ENCODE data around the gene TAGAP. TPM values are rescaled to one million over a fixed set of nuclear protein-coding genes. Genes with fewer than 3 reads are reported as not detected.

The TAGAP gene
- total and polyA plus RNA-seq, 2 of the 8 experiments (the other 6 are each of a cell fraction or from before 2014, with no cell fraction given) = not detected

DNA sequence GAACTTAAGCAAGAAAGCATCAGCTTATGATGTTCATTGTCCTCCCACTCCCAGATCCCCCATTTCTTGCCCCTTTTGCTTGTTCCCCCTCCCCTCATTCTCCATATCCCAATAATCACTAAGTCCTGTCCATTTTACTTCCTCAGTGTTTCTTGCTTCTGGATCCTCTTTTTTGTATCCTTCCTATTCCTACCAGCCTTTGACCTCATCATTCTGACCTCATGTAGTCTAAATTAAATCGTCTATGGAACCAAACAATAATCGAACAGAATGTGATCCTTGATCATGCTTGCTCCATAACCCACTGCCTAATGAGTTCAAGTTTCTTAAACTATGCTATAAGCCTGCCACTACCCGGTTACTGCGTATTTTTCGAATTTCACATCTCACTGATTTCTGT, 39.4 kb downstream of the TAGAP start:
- CTCF ChIA-PET (ENCODE audit: partially characterized antibody) = interaction anchor here (1.6 to 7.8 kb wide), 2 partner anchors 99 to 104 kb away, joined by 5 to 106 read pairs; no protein-coding TSS in a partner anchor
- no peak overlapping the region for H2BK20ac ChIP-seq (ENCODE audit: low read length)
- no peaks in the 10 kb centered on the region for H3K27me3 ChIP-seq (replicated peaks in 1 of 4; ENCODE audit: control insufficient read depth in 3 of 4, extremely low read depth in 1 of 4, insufficient read depth in 3 of 4, low read length in 3 of 4)
- no peak overlapping the region for H4K8ac ChIP-seq (ENCODE audit: extremely low read depth, insufficient read depth, low read length)
- H3K23ac ChIP-seq (ENCODE audit: insufficient read length) = no peak overlapping the region
- H2BK120ac ChIP-seq (replicated peaks; ENCODE audit: low read depth, low read length) = no peak overlapping the region
- no peak overlapping the region for H2AFZ ChIP-seq (ENCODE audit: low read length)
- H3K23me2 ChIP-seq (ENCODE audit: low read depth, low read length) = no peaks in the 10 kb centered on the region
- H3K4ac ChIP-seq (replicated peaks; ENCODE audit: insufficient read length, low read depth, low read length) = no peak overlapping the region
- no peak overlapping the region for H3K4me2 ChIP-seq (ENCODE audit: insufficient read depth in 1 of 2, low read depth in 2 of 2, low read length in 2 of 2)
- no peak overlapping the region for H3K9ac ChIP-seq (replicated peaks in 1 of 4; ENCODE audit: extremely low read depth in 1 of 4, low read depth in 3 of 4, low read length in 3 of 4)
- no peaks in the 10 kb centered on the region; a peak in 1 of 7 replicates for H3K4me1 ChIP-seq (replicated peaks in 1 of 4; ENCODE audit: control insufficient read depth in 3 of 4, insufficient read depth in 4 of 4, low read length in 3 of 4)
- no peak overlapping the region for H2BK12ac ChIP-seq (ENCODE audit: low read depth, low read length)
- no peaks in the 10 kb centered on the region for H3K79me1 ChIP-seq (ENCODE audit: low read depth, low read length)
- 94% methylated on average over 5 of the region's 5 CpGs; no CpG with 5 or more reads in 1 of the 2 experiments for WGBS, 2 experiments (ENCODE audit: extremely low coverage in 1 of 2, insufficient coverage in 1 of 2, insufficient read length in 1 of 2, insufficient replicate concordance in 2 of 2, low coverage in 1 of 2, low lambda C conversion rate in 2 of 2, missing lambda C conversion rate in 1 of 2)
- H3K79me2 ChIP-seq (ENCODE audit: control insufficient read depth in 1 of 2, insufficient read depth in 2 of 2, low read length in 2 of 2) = no peaks in the 10 kb centered on the region
- no peak overlapping the region for H2BK5ac ChIP-seq (ENCODE audit: low read depth, low read length)
- H4K5ac ChIP-seq (ENCODE audit: insufficient read length, low read depth, low read length) = no peak overlapping the region
- H3K36me3 ChIP-seq (ENCODE audit: control insufficient read depth in 2 of 4, insufficient read depth in 4 of 4, low read length in 3 of 4) = no peaks in the 10 kb centered on the region
- no peak overlapping the region for H4K91ac ChIP-seq (replicated peaks; ENCODE audit: insufficient read length, low read length)
- H3K18ac ChIP-seq (ENCODE audit: extremely low read depth, low read length) = no peak overlapping the region
- H4K20me1 ChIP-seq (replicated peaks in 1 of 2; ENCODE audit: control insufficient read depth in 1 of 2, insufficient read depth in 2 of 2, low read length in 2 of 2) = no peaks in the 10 kb centered on the region
- no peak for TF ChIP-seq SP4 (IDR thresholded peaks at IDR 0.05; ENCODE audit: low read length)
- no peak for TF ChIP-seq POU5F1 (IDR thresholded peaks at IDR 0.05; ENCODE audit: low read depth, low read length)
- no peak for TF ChIP-seq ZNF274 (IDR thresholded peaks at IDR 0.05; ENCODE audit: borderline replicate concordance, extremely low read depth, low read length)
- no peak for TF ChIP-seq TBP (IDR thresholded peaks at IDR 0.05; ENCODE audit: low read depth, low read length)
- no peak for TF ChIP-seq POLR2AphosphoS5 (IDR thresholded peaks at IDR 0.05; ENCODE audit: low read depth, low read length)
- TF ChIP-seq CHD2 (IDR thresholded peaks at IDR 0.05; ENCODE audit: low read length) = no peak
- TF ChIP-seq BRCA1 (IDR thresholded peaks at IDR 0.05; ENCODE audit: low read depth, low read length) = no peak
- TF ChIP-seq TAF7 (optimal IDR thresholded peaks at IDR 0.05; ENCODE audit: borderline replicate concordance, low read depth, low read length) = no peak
- TF ChIP-seq, protein P1, sequence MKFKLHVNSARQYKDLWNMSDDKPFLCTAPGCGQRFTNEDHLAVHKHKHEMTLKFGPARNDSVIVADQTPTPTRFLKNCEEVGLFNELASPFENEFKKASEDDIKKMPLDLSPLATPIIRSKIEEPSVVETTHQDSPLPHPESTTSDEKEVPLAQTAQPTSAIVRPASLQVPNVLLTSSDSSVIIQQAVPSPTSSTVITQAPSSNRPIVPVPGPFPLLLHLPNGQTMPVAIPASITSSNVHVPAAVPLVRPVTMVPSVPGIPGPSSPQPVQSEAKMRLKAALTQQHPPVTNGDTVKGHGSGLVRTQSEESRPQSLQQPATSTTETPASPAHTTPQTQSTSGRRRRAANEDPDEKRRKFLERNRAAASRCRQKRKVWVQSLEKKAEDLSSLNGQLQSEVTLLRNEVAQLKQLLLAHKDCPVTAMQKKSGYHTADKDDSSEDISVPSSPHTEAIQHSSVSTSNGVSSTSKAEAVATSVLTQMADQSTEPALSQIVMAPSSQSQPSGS (IDR thresholded peaks at IDR 0.05; ENCODE audit: low read length) = no peak
- TF ChIP-seq HDAC6 (IDR thresholded peaks at IDR 0.05; ENCODE audit: low read depth, low read length) = no peak
- no peak for TF ChIP-seq SP1 (IDR thresholded peaks at IDR 0.05; ENCODE audit: low read depth, low read length)
- TF ChIP-seq RXRA (IDR thresholded peaks at IDR 0.05; ENCODE audit: insufficient read depth, low read depth, low read length) = no peak
- H2BK15ac ChIP-seq (ENCODE audit: low read length) = no peak overlapping the region
- H3K14ac ChIP-seq (ENCODE audit: insufficient read length) = no peak overlapping the region
- H3K27ac ChIP-seq (ENCODE audit: low read depth, low read length) = no peak overlapping the region
- H2AK5ac ChIP-seq (ENCODE audit: low read depth, low read length) = no peak overlapping the region
- no peak overlapping the region for H3K56ac ChIP-seq (replicated peaks; ENCODE audit: insufficient read length, low read depth, low read length)
- POLR2A ChIA-PET (ENCODE audit: partially characterized antibody) = no interaction called here
- DNase-seq (ENCODE audit: low read depth in 1 of 2, low spot score in 2 of 2) = no peak
- no peak for FAIRE-seq
- H3K4me3 ChIP-seq (ENCODE audit: extremely low read depth in 1 of 4, insufficient read depth in 2 of 4, low read depth in 3 of 4, low read length in 4 of 4) = no peak overlapping the region
- no peaks in the 10 kb centered on the region for H3K9me3 ChIP-seq (ENCODE audit: insufficient read depth in 2 of 2, low read depth in 1 of 2, low read length in 1 of 2)
